ENCODE measurements around the gene APOBEC3A.
"Not testable (repeated sequence)": the region's sequence is repeated elsewhere in the genome, so short reads cannot be mapped to it uniquely, and the experiment has no call there.

The APOBEC3A gene

GRCh38 chr22:38957808-38958650 is 620 bp downstream of the APOBEC3A start:
- no peak overlapping the region for H3K4me3 ChIP-seq (ENCODE audit: low read depth, low read length)
- no peak for DNase-seq (ENCODE audit: low read depth)
- TF ChIP-seq CTCF (IDR thresholded peaks at IDR 0.05; ENCODE audit: control insufficient read depth, extremely low read depth, insufficient read depth), result no peak

- DNase-seq (ENCODE audit: low read depth); H3K4me3 ChIP-seq (ENCODE audit: low read depth, low read length): not testable (repeated sequence)
Observed at GRCh38 chr22:38958651-38958943, 1.2 kb downstream of the APOBEC3A start.

DNA sequence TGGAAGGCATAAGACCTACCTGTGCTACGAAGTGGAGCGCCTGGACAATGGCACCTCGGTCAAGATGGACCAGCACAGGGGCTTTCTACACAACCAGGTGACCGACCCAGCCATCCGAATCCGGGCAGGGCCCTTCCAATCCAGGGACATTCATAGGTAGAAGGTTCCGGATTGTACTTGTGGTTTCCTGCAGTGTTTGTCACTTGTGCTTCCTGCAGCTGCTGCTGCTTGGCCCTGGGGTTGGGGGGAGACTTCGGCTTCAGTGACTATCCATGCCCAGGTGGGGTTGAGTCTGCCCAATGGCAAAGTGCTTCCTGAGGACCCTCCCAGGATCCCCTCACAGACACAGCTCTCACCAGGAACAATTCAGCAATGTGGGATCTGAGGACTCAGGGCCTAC is 2.2 kb downstream of the APOBEC3A start:
- no peak for TF ChIP-seq CTCF (IDR thresholded peaks at IDR 0.05; ENCODE audit: control insufficient read depth, extremely low read depth, insufficient read depth)
- H3K4me3 ChIP-seq (ENCODE audit: low read depth, low read length), result no peak overlapping the region
- no peak for DNase-seq (ENCODE audit: low read depth)

DNA sequence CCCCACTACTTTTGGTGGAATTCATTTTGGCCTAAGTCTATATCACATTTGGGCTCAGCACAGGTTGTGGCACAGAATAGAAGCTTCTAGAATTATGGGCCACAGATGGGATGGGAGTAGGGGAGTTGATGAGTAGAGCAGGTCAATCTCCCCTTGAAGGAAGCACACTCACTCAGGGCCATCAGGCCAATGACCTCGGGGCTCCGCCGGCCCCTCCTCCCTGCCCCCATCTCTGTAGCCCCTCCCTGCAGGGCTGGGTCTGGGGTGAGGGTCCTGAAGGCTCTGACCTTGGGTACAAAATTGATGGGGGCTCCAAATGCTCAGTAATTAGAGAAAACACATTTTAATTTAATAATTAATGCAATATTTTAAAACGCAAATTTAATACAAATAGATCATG is 3.3 kb downstream of the APOBEC3A start:
- not testable (repeated sequence) for DNase-seq (ENCODE audit: low read depth); H3K4me3 ChIP-seq (ENCODE audit: low read depth, low read length)

DNA sequence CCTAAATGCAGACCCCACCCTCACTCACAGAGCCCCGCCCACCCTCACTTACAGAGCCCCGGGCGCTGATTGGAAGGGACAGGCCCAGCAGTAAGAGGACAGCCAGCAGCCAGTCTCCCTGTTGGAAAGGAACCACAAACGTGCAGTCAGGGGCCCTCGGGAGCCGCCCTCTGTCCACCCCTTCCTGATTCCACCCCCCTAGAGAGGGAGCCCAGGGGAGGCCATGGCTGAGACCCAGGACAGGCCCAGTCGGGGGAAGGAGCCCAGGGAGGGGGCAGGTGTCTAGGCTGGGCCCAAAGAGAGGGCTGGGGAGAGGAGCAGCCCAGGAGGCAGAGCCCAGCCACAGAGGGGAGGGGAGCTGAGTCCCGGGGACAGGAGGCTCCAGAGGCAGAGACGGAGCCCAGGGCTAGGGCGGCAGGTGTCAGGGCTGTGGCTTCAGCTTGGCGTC is 5.9 kb downstream of the APOBEC3A start:
- not testable (repeated sequence) for DNase-seq (ENCODE audit: low read depth); H3K4me3 ChIP-seq (ENCODE audit: low read depth, low read length)

DNA sequence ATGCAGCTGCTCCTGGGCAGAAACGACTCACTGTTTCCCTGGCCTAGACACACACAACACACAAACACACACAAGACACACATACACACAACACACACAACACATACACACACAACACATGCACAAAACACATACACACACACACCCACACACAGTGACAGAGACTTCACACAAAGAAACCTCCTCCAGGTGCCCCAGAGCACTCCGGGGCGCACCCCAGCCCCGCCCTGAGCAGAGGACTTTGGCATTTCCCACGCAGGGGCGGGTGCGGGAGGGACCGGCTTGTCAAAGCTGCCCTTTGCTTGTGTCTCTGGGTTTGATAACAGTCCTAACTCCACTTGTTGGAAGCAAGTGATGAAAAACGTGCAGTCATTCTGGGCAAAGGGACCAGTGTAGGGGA is 6.5 kb downstream of the APOBEC3A start:
- no peak overlapping the region for H3K4me3 ChIP-seq (ENCODE audit: low read depth, low read length)
- no peak for DNase-seq (ENCODE audit: low read depth)
- TF ChIP-seq CTCF (IDR thresholded peaks at IDR 0.05; ENCODE audit: control insufficient read depth, extremely low read depth, insufficient read depth), result no peak

- no peak for DNase-seq (ENCODE audit: low read depth)
- no peak overlapping the region for H3K4me3 ChIP-seq (ENCODE audit: low read depth, low read length)
- no peak for TF ChIP-seq CTCF (IDR thresholded peaks at IDR 0.05; ENCODE audit: control insufficient read depth, extremely low read depth, insufficient read depth)
Observed at GRCh38 chr22:38964306-38964705, 6.9 kb downstream of the APOBEC3A start.

DNA sequence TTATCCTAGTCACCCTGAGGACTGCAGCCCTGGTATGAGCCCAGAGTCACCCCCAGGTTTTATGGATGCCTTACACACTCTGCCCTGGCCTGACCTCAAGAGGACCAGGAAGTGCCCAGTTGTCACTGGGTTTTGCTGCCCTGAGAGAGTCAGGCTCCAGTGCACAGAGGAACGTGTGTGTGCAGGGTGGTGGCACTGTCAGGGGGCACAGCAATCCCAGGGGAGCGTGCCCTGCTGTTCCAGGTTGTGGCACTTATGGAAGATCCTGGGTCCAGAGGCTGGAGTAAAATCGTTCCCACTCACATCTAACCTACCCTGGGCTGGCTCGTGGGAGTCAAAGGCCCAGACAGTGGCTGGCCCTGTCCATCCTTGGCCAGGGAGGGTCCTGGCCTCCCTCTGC is 7.6 kb downstream of the APOBEC3A start:
- H3K4me3 ChIP-seq (ENCODE audit: low read depth, low read length), result no peak overlapping the region
- DNase-seq (ENCODE audit: low read depth), result no peak
- TF ChIP-seq CTCF (IDR thresholded peaks at IDR 0.05; ENCODE audit: control insufficient read depth, extremely low read depth, insufficient read depth), result no peak
